H1 (cell line): ENCODE results near the gene MAPRE2. TPM values are rescaled to one million over a fixed set of nuclear protein-coding genes. Genes with fewer than 3 reads are reported as not detected.

Experiments
- CTCF ChIA-PET: fragments of 300-600 bp; sonication (Branson Sonifier 250); formaldehyde crosslinking; loops from one replicate; lab custom pipeline; 2021; ENCODE audit not compliant: partially characterized antibody; lab: Charles Lee
- POLR2A ChIA-PET: fragments of 300-600 bp; sonication (Branson Sonifier 250); formaldehyde crosslinking; loops from one replicate; lab custom pipeline; 2021; ENCODE audit warnings: inconsistent platforms; ENCODE audit not compliant: partially characterized antibody; lab: Charles Lee
- DNase-seq, 2 experiments: peaks; one replicate each; pipeline versions ENCODE4 v3.0.0 to v3.0.0-alpha.2; 2010 to 2022; ENCODE audit warnings: low spot score in 2 of 2, low read depth in 1 of 2, mixed read lengths in 1 of 2
- FAIRE-seq: peaks from 2 replicates; lab custom pipeline; 2011; peaks lifted over from hg19 to GRCh38; lab: Jason Lieb, UNC
- H2AFZ ChIP-seq: 2 replicates; pipeline ENCODE4 v1.8.1; 2012; ENCODE audit warnings: low read length, inconsistent platforms
- H2AK5ac ChIP-seq: 2 replicates; pipeline ENCODE4 v1.6.1; 2013; ENCODE audit warnings: low read depth, low read length
- H2BK120ac ChIP-seq: replicated peaks from 2 replicates; pipeline ENCODE3; 2013; ENCODE audit warnings: low read depth, low read length, inconsistent platforms
- H2BK12ac ChIP-seq: 2 replicates; pipeline ENCODE4 v1.6.1; 2013; ENCODE audit warnings: low read depth, low read length
- H2BK15ac ChIP-seq: 2 replicates; pipeline ENCODE4 v1.6.1; 2013; ENCODE audit warnings: low read length
- H2BK20ac ChIP-seq: 2 replicates; pipeline ENCODE4 v1.6.1; 2013; ENCODE audit warnings: low read length
- H2BK5ac ChIP-seq: 2 replicates; pipeline ENCODE4 v1.6.1; 2013; ENCODE audit warnings: low read depth, low read length
- H3K14ac ChIP-seq: 2 replicates; pipeline ENCODE4 v1.6.1; 2013; ENCODE audit warnings: inconsistent platforms; ENCODE audit not compliant: insufficient read length
- H3K18ac ChIP-seq: 2 replicates; pipeline ENCODE4 v1.6.1; 2013; ENCODE audit warnings: low read length; ENCODE audit errors: extremely low read depth
- H3K23ac ChIP-seq: 2 replicates; pipeline ENCODE4 v1.6.1; 2013; ENCODE audit warnings: inconsistent platforms; ENCODE audit not compliant: insufficient read length
- H3K23me2 ChIP-seq: 2 replicates; pipeline ENCODE4 v1.6.1; 2013; ENCODE audit warnings: low read depth, low read length
- H3K27ac ChIP-seq: 2 replicates; pipeline ENCODE4 v1.6.1; 2011; ENCODE audit warnings: low read depth, low read length, inconsistent platforms
- H3K27me3 ChIP-seq, 4 experiments: replicated peaks in 1 of 4; 1 replicate in 1 of 4; 2 replicates in 3 of 4; pipeline versions ENCODE4 v1.6.1 to v1.8.1; 2011 to 2013; ENCODE audit warnings: low read length in 3 of 4, mild to moderate bottlenecking in 3 of 4, inconsistent platforms in 2 of 4, mixed read lengths in 2 of 4, moderate library complexity in 1 of 4; ENCODE audit not compliant: control insufficient read depth in 3 of 4, insufficient read depth in 3 of 4; ENCODE audit errors: extremely low read depth in 1 of 4
- H3K36me3 ChIP-seq, 4 experiments: 2 replicates each; pipeline versions ENCODE4 v1.6.1 to v1.8.1; 2011 to 2013; ENCODE audit warnings: mild to moderate bottlenecking in 4 of 4, low read length in 3 of 4, moderate library complexity in 2 of 4, control low read depth in 1 of 4, inconsistent platforms in 1 of 4; ENCODE audit not compliant: insufficient read depth in 4 of 4, control insufficient read depth in 2 of 4
- H3K4ac ChIP-seq: replicated peaks from 2 replicates; pipeline ENCODE3; 2013; ENCODE audit warnings: low read length, low read depth, mixed read lengths, inconsistent platforms; ENCODE audit not compliant: insufficient read length
- H3K4me1 ChIP-seq, 4 experiments: replicated peaks in 1 of 4; 1 replicate in 1 of 4; 2 replicates in 3 of 4; pipeline versions ENCODE4 v1.6.1 to v1.8.1; 2011 to 2013; ENCODE audit warnings: low read length in 3 of 4, inconsistent platforms in 2 of 4, mixed read lengths in 1 of 4; ENCODE audit not compliant: insufficient read depth in 4 of 4, control insufficient read depth in 3 of 4
- H3K4me2 ChIP-seq, 2 experiments: 2 replicates each; pipeline versions ENCODE4 v1.6.1 to v1.8.1; 2011 to 2013; ENCODE audit warnings: low read depth in 2 of 2, low read length in 2 of 2, control low read depth in 1 of 2, inconsistent platforms in 1 of 2, mild to moderate bottlenecking in 1 of 2; ENCODE audit not compliant: insufficient read depth in 1 of 2
- H3K4me3 ChIP-seq, 4 experiments: fragments of 200-600, 300-600 bp in 1 of 4; sonication (generic), shearing (Covaris generic), sonication (Bioruptor Twin) in 1 of 4; 2 replicates each; pipeline versions ENCODE4 v1.5.1 to v1.8.1; 2011 to 2016; ENCODE audit warnings: low read length in 4 of 4, low read depth in 3 of 4, control low read depth in 2 of 4, inconsistent platforms in 2 of 4, mild to moderate bottlenecking in 2 of 4, mixed read lengths in 1 of 4, moderate library complexity in 1 of 4; ENCODE audit not compliant: insufficient read depth in 2 of 4; ENCODE audit errors: extremely low read depth in 1 of 4
- H3K56ac ChIP-seq: replicated peaks from 2 replicates; pipeline ENCODE3; 2013; ENCODE audit warnings: low read depth, mild to moderate bottlenecking, mixed read lengths, low read length, inconsistent platforms; ENCODE audit not compliant: insufficient read length
- H3K79me1 ChIP-seq: 2 replicates; pipeline ENCODE4 v1.6.1; 2013; ENCODE audit warnings: low read depth, low read length, control low read depth
- H3K79me2 ChIP-seq, 2 experiments: 2 replicates each; pipeline versions ENCODE4 v1.6.1 to v1.8.1; 2012 to 2013; ENCODE audit warnings: low read length in 2 of 2, mild to moderate bottlenecking in 2 of 2, inconsistent platforms in 1 of 2; ENCODE audit not compliant: insufficient read depth in 2 of 2, control insufficient read depth in 1 of 2
- H3K9ac ChIP-seq, 4 experiments: replicated peaks in 1 of 4; 1 replicate in 1 of 4; 2 replicates in 3 of 4; pipeline versions ENCODE4 v1.6.1 to v1.8.1; 2011 to 2013; ENCODE audit warnings: low read depth in 3 of 4, low read length in 3 of 4, control low read depth in 2 of 4, mild to moderate bottlenecking in 2 of 4, moderate library complexity in 2 of 4, inconsistent platforms in 1 of 4; ENCODE audit errors: extremely low read depth in 1 of 4
- H3K9me3 ChIP-seq, 2 experiments: 2 replicates each; pipeline versions ENCODE4 v1.6.1 to v1.8.1; 2012 to 2013; ENCODE audit warnings: mild to moderate bottlenecking in 2 of 2, moderate library complexity in 2 of 2, control low read depth in 1 of 2, inconsistent platforms in 1 of 2, low read depth in 1 of 2, low read length in 1 of 2, mixed read lengths in 1 of 2; ENCODE audit not compliant: insufficient read depth in 2 of 2
- H4K20me1 ChIP-seq, 2 experiments: replicated peaks in 1 of 2; 2 replicates each; pipeline versions ENCODE3 to v1.8.1; 2011 to 2013; ENCODE audit warnings: inconsistent platforms in 2 of 2, low read length in 2 of 2, mild to moderate bottlenecking in 1 of 2; ENCODE audit not compliant: insufficient read depth in 2 of 2, control insufficient read depth in 1 of 2
- H4K5ac ChIP-seq: 2 replicates; pipeline ENCODE4 v1.6.1; 2013; ENCODE audit warnings: low read length, low read depth, mixed read lengths, inconsistent platforms; ENCODE audit not compliant: insufficient read length
- H4K8ac ChIP-seq: 2 replicates; pipeline ENCODE4 v1.8.0; 2013; ENCODE audit warnings: mild to moderate bottlenecking, moderate library complexity, low read length, inconsistent platforms; ENCODE audit not compliant: insufficient read depth; ENCODE audit errors: extremely low read depth
- H4K91ac ChIP-seq: replicated peaks from 2 replicates; pipeline ENCODE3; 2013; ENCODE audit warnings: low read length, mixed read lengths, inconsistent platforms; ENCODE audit not compliant: insufficient read length
- CHD2 ChIP-seq: IDR thresholded peaks from 2 replicates; pipeline ENCODE4 v1.6.1; 2012; ENCODE audit warnings: low read length, improper control_type of control experiment
- HDAC6 ChIP-seq: IDR thresholded peaks from one replicate; pipeline ENCODE4 v1.7.1; 2012; ENCODE audit warnings: low read depth, mild to moderate bottlenecking, inconsistent platforms, low read length, moderate library complexity
- WGBS, 2 experiments: shearing (Covaris generic) in 1 of 2; methylation state at CpG; one replicate each; pipeline versions ENCODE4 v1.1.6 to v1.1.7; 2013 to 2015; ENCODE audit warnings: low lambda C conversion rate in 2 of 2, mixed read lengths in 2 of 2, inconsistent platforms in 1 of 2, low coverage in 1 of 2, missing lambda C conversion rate in 1 of 2; ENCODE audit not compliant: insufficient replicate concordance in 2 of 2, insufficient coverage in 1 of 2, insufficient read length in 1 of 2; ENCODE audit errors: extremely low coverage in 1 of 2, missing lambda C conversion rate in 1 of 2; 5-methylcytosine and 5-hydroxymethylcytosine counted together
- polyA plus RNA-seq, 7 experiments: library from polyadenylated mRNA; depleted of rRNA in 3 of 7; stranded (reverse) in 5 of 7; unstranded in 2 of 7; fragments of >200 nt in 5 of 7; fragments of 200-250 nt in 2 of 7; gene quantifications; 1 replicate in 5 of 7; 2 replicates in 1 of 7; 4 replicates in 1 of 7; pipeline versions ENCODE4 v1.2.1 to v1.2.3, GENCODE V29; 2011 to 2013; ENCODE audit warnings: missing spikeins in 2 of 7, mixed read lengths in 2 of 7
- total RNA-seq: library from RNA; stranded (reverse); fragmentation: NEBNext Ultra II Directional; extraction: Animal tissue kit (Norgen Biotek cat#: 25700); gene quantifications from 2 replicates; pipeline ENCODE4 v1.2.1, GENCODE V29; 2021

The MAPRE2 gene
- total and polyA plus RNA-seq, 2 of the 8 experiments (the other 6 are each of a cell fraction or from before 2014, with no cell fraction given): 32.6 to 33.1 TPM

GRCh38 chr18:35091841-35092240 is 50.6 kb downstream of the MAPRE2 start:
- DNase-seq: no peak
- no peaks in the 10 kb centered on the region for H3K4me1 ChIP-seq
- H3K23ac ChIP-seq: no peak overlapping the region
- no peak overlapping the region for H3K4ac ChIP-seq
- H3K79me1 ChIP-seq: no peaks in the 10 kb centered on the region
- no peaks in the 10 kb centered on the region for H3K36me3 ChIP-seq
- no peak overlapping the region for H2BK12ac ChIP-seq
- no peak overlapping the region for H2BK15ac ChIP-seq
- no peak for FAIRE-seq
- TF ChIP-seq CHD2 (no peak), HDAC6 (no peak)
- no peak overlapping the region for H4K5ac ChIP-seq
- ChIA-PET POLR2A (no interaction called here), CTCF (no interaction called here)
- H4K8ac ChIP-seq: no peak overlapping the region
- no peak overlapping the region for H3K9ac ChIP-seq
- no peaks in the 10 kb centered on the region for H3K27me3 ChIP-seq
- H2AFZ ChIP-seq: no peak overlapping the region
- H2BK120ac ChIP-seq: no peak overlapping the region
- no peaks in the 10 kb centered on the region for H3K79me2 ChIP-seq
- H4K20me1 ChIP-seq: no peaks in the 10 kb centered on the region
- H3K4me3 ChIP-seq: no peak overlapping the region
- no peak overlapping the region for H3K27ac ChIP-seq
- no peak overlapping the region for H3K4me2 ChIP-seq
- H3K9me3 ChIP-seq: no peaks in the 10 kb centered on the region
- WGBS, 2 experiments: 88% methylated on average over 2 of the region's 2 CpGs; no CpG with 5 or more reads in 1 of the 2 experiments
- no peak overlapping the region for H4K91ac ChIP-seq
- no peaks in the 10 kb centered on the region for H3K23me2 ChIP-seq
- H2BK20ac ChIP-seq: no peak overlapping the region
- no peak overlapping the region for H2BK5ac ChIP-seq
- no peak overlapping the region for H3K56ac ChIP-seq
- no peak overlapping the region for H3K14ac ChIP-seq
- no peak overlapping the region for H3K18ac ChIP-seq
- H2AK5ac ChIP-seq: no peak overlapping the region
